HEK293T (cell line): ENCODE data around the gene SETD3.

Source experiments
- CTCF ChIA-PET: fragments of 350-600 bp; formaldehyde crosslinking; extraction: SDS; loops from one replicate; lab custom pipeline; 2021; ENCODE audit warnings: antibody characterized with exemption, inconsistent platforms; lab: Yijun Ruan, JAX
- POLR2A ChIA-PET: fragments of 350-600 bp; formaldehyde crosslinking; extraction: SDS; loops from one replicate; lab custom pipeline; 2020; ENCODE audit warnings: antibody characterized with exemption, inconsistent platforms; lab: Yijun Ruan, JAX
- DNase-seq: peaks from one replicate; pipeline ENCODE4 v3.0.0; 2012; ENCODE audit warnings: mixed read lengths; ENCODE audit errors: extremely low spot score
- ARNT ChIP-seq: fragments of 450-650 bp; IDR thresholded peaks from 2 replicates; pipeline ENCODE4 v1.6.1; 2017; ENCODE audit warnings: mild to moderate bottlenecking
- BHLHE40 ChIP-seq: fragments of 450-650 bp; IDR thresholded peaks from 2 replicates; pipeline ENCODE4 v1.6.1; 2016; ENCODE audit warnings: mild to moderate bottlenecking, moderate library complexity, borderline replicate concordance
- CTBP1 ChIP-seq: fragments of 450-650 bp; IDR thresholded peaks from 2 replicates; pipeline ENCODE4 v1.6.1; 2016; ENCODE audit warnings: borderline replicate concordance
- ELF4 ChIP-seq: fragments of 450-650 bp; IDR thresholded peaks from 2 replicates; pipeline ENCODE4 v1.6.1; 2017; ENCODE audit warnings: antibody characterized with exemption
- FOXA1 ChIP-seq: fragments of 450-650 bp; IDR thresholded peaks from 2 replicates; pipeline ENCODE4 v1.6.1; 2016; ENCODE audit warnings: mild to moderate bottlenecking
- FOXK2 ChIP-seq: fragments of 450-650 bp; IDR thresholded peaks from 2 replicates; pipeline ENCODE4 v1.6.1; 2016; ENCODE audit warnings: mild to moderate bottlenecking
- FOXM1 ChIP-seq: fragments of 450-650 bp; IDR thresholded peaks from 2 replicates; pipeline ENCODE4 v1.6.1; 2017; ENCODE audit warnings: mild to moderate bottlenecking, borderline replicate concordance
- HDGF ChIP-seq: fragments of 450-650 bp; IDR thresholded peaks from 2 replicates; pipeline ENCODE4 v1.6.1; 2017; ENCODE audit warnings: antibody characterized with exemption, borderline replicate concordance
- L3MBTL2 ChIP-seq: fragments of 450-650 bp; conservative IDR thresholded peaks from 2 replicates; pipeline ENCODE4 v1.6.1; 2016; ENCODE audit warnings: mild to moderate bottlenecking
- LEF1 ChIP-seq: fragments of 450-650 bp; IDR thresholded peaks from 2 replicates; pipeline ENCODE4 v1.6.1; 2017; ENCODE audit warnings: mild to moderate bottlenecking, borderline replicate concordance
- NFRKB ChIP-seq: fragments of 450-650 bp; IDR thresholded peaks from 2 replicates; pipeline ENCODE4 v1.6.1; 2016; ENCODE audit warnings: mild to moderate bottlenecking, moderate library complexity
- PKNOX1 ChIP-seq: fragments of 450-650 bp; IDR thresholded peaks from 2 replicates; pipeline ENCODE4 v1.6.1; 2016
- SP1 ChIP-seq: fragments of 450-650 bp; IDR thresholded peaks from 2 replicates; pipeline ENCODE4 v1.6.1; 2017
- SUZ12 ChIP-seq: fragments of 450-650 bp; IDR thresholded peaks from 2 replicates; pipeline ENCODE4 v1.6.1; 2016; ENCODE audit warnings: mild to moderate bottlenecking
- TARDBP ChIP-seq: fragments of 450-650 bp; IDR thresholded peaks from 2 replicates; pipeline ENCODE4 v1.6.1; 2016
- ZNF384 ChIP-seq: fragments of 450-650 bp; IDR thresholded peaks from 2 replicates; pipeline ENCODE4 v1.6.1; 2016

Gene SETD3

GRCh38 chr14:99387880-99388279 lies 92.8 kb downstream of the SETD3 start:
- TF ChIP-seq ZNF384, result no peak
- no peak for TF ChIP-seq SUZ12
- TF ChIP-seq L3MBTL2, result no peak
- TF ChIP-seq TARDBP, result no peak
- TF ChIP-seq BHLHE40, result no peak
- no peak for TF ChIP-seq ELF4
- TF ChIP-seq HDGF, result no peak
- TF ChIP-seq LEF1, result no peak
- TF ChIP-seq SP1, result no peak
- TF ChIP-seq CTBP1, result no peak
- no peak for TF ChIP-seq FOXK2
- no peak for TF ChIP-seq PKNOX1
- TF ChIP-seq ARNT, result no peak
- no peak for TF ChIP-seq FOXA1
- TF ChIP-seq FOXM1, result no peak
- no peak for TF ChIP-seq NFRKB
- DNase-seq, result no peak
- ChIA-PET POLR2A (no interaction called here), CTCF (interaction anchor here (1.4 to 3.1 kb wide), 4 partner anchors 14 to 29 kb away, joined by 4 to 24 read pairs (median 15); no protein-coding TSS in a partner anchor)

GRCh38 chr14:99384450-99385417 lies 95.9 kb downstream of the SETD3 start:
- no peak for DNase-seq
- TF ChIP-seq SP1 (no peak), FOXA1 (no peak), FOXK2 (no peak), HDGF (no peak), TARDBP (no peak), ARNT (no peak), ELF4 (no peak), ZNF384 (no peak), NFRKB (no peak), BHLHE40 (no peak), L3MBTL2 (no peak), SUZ12 (no peak), FOXM1 (no peak), PKNOX1 (no peak), CTBP1 (no peak), LEF1 (no peak)
- ChIA-PET CTCF (interaction anchor here (1.8 kb wide), 1 partner anchor 8 kb away, joined by 7 read pairs; no protein-coding TSS in a partner anchor), POLR2A (no interaction called here)

GRCh38 chr14:99383472-99384449 lies 96.9 kb downstream of the SETD3 start:
- CTCF ChIA-PET, result interaction anchor here (1.8 kb wide), 1 partner anchor 9 kb away, joined by 7 read pairs; no protein-coding TSS in a partner anchor
- TF ChIP-seq SP1 (no peak), SUZ12 (no peak), ZNF384 (no peak), HDGF (no peak), NFRKB (no peak), TARDBP (no peak), FOXM1 (no peak)
- no peak for DNase-seq
- POLR2A ChIA-PET, result no interaction called here

GRCh38 chr14:99382781-99383471 lies 97.7 kb downstream of the SETD3 start:
- DNase-seq, result no peak
- ChIA-PET CTCF (interaction anchor here (1.8 to 2.9 kb wide), 2 partner anchors 10 kb away, joined by 7 to 22 read pairs; no protein-coding TSS in a partner anchor), POLR2A (no interaction called here)
- TF ChIP-seq SUZ12, result no peak
- TF ChIP-seq HDGF, result no peak
- no peak for TF ChIP-seq SP1
- TF ChIP-seq PKNOX1, result no peak
- TF ChIP-seq FOXA1, result no peak
- no peak for TF ChIP-seq L3MBTL2
- TF ChIP-seq FOXK2, result no peak
- TF ChIP-seq LEF1, result no peak
- no peak for TF ChIP-seq NFRKB
- no peak for TF ChIP-seq TARDBP
- TF ChIP-seq ELF4, result no peak
- TF ChIP-seq ZNF384, result no peak
- TF ChIP-seq ARNT, result no peak
- no peak for TF ChIP-seq BHLHE40
- TF ChIP-seq CTBP1, result no peak
- TF ChIP-seq FOXM1, result no peak
